ENCODE data around the gene KANK2.
"Not testable (repeated sequence)": the region's sequence is repeated elsewhere in the genome, so short reads cannot be mapped to it uniquely, and the experiment has no call there.

KANK2 gene

DNA sequence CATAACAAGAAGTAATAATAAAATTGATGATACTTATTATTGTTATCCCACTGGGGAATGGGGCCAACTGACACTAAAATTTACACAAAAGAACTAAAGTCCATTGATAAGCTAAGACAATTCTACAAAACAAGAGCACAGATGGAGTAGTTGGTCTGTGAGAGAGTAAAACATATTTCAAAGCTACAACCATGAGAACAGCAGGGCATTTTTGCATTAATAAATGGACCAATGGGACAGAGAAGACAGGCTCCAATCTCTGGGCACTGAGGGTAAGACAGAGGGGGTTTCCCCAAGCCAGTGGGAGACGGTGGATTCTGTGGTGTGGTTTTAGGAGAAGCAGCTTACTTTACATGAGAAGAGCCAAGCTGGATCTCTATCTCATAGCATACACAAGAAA lies 14.4 kb downstream of the KANK2 start:
- H3K4me1 ChIP-seq (ENCODE audit: control insufficient read depth, insufficient read depth, low read length, unreplicated experiment), result peaks cover 20% of the 10 kb centered on the region

GRCh38 chr19:11181488-11181887 lies 15.9 kb downstream of the KANK2 start:
- no peak overlapping the region for H3K27ac ChIP-seq (ENCODE audit: low read depth, low read length)
- H3K27me3 ChIP-seq (ENCODE audit: insufficient read depth, low read length), result no peaks in the 10 kb centered on the region
- H3K79me2 ChIP-seq (ENCODE audit: control insufficient read depth, insufficient read depth, low read length, unreplicated experiment), result peaks cover 15% of the 10 kb centered on the region
- H3K4me3 ChIP-seq (ENCODE audit: low read depth, low read length), result no peak overlapping the region
- H3K4me1 ChIP-seq (ENCODE audit: control insufficient read depth, insufficient read depth, low read length, unreplicated experiment), result peaks cover 20% of the 10 kb centered on the region
- no peak overlapping the region for H2AFZ ChIP-seq (ENCODE audit: low read length, unreplicated experiment)
- peaks cover 12% of the 10 kb centered on the region for H3K36me3 ChIP-seq (ENCODE audit: insufficient read depth, low read length)

More for the DNA sequence above, 14.4 kb downstream of the KANK2 start:
- Histone ChIP-seq H3K4me3 (ENCODE audit: low read depth, low read length) (no peak overlapping the region), H3K27me3 (ENCODE audit: insufficient read depth, low read length) (no peaks in the 10 kb centered on the region), H3K79me2 (ENCODE audit: control insufficient read depth, insufficient read depth, low read length, unreplicated experiment) (peaks cover 24% of the 10 kb centered on the region), H3K27ac (ENCODE audit: low read depth, low read length) (no peak overlapping the region), H3K36me3 (ENCODE audit: insufficient read depth, low read length) (peaks cover 15% of the 10 kb centered on the region), H2AFZ (ENCODE audit: low read length, unreplicated experiment) (no peak overlapping the region)

- H3K27ac ChIP-seq (ENCODE audit: low read depth, low read length), result not testable (repeated sequence)
- H3K36me3 ChIP-seq (ENCODE audit: insufficient read depth, low read length), result peaks cover 12% of the 10 kb centered on the region
Measured at GRCh38 chr19:11180975-11181374, 16.4 kb downstream of the KANK2 start.

GRCh38 chr19:11180346-11180745 lies 17.0 kb downstream of the KANK2 start:
- H3K4me1 ChIP-seq (ENCODE audit: control insufficient read depth, insufficient read depth, low read length, unreplicated experiment), result peaks cover 20% of the 10 kb centered on the region

More at GRCh38 chr19:11180975-11181374, 16.4 kb downstream of the KANK2 start:
- Histone ChIP-seq H3K79me2 (ENCODE audit: control insufficient read depth, insufficient read depth, low read length, unreplicated experiment) (peaks cover 15% of the 10 kb centered on the region), H3K4me1 (ENCODE audit: control insufficient read depth, insufficient read depth, low read length, unreplicated experiment) (peaks cover 20% of the 10 kb centered on the region)
- H3K4me3 ChIP-seq (ENCODE audit: low read depth, low read length); H2AFZ ChIP-seq (ENCODE audit: low read length, unreplicated experiment); H3K27me3 ChIP-seq (ENCODE audit: insufficient read depth, low read length): not testable (repeated sequence)

GRCh38 chr19:11179716-11180297 lies 17.5 kb downstream of the KANK2 start:
- peak overlapping the region; percentile 8; the same call in 1 of the 2 replicates for H3K27ac ChIP-seq (ENCODE audit: low read depth, low read length)
- no peaks in the 10 kb centered on the region for H3K27me3 ChIP-seq (ENCODE audit: insufficient read depth, low read length)
- H2AFZ ChIP-seq (ENCODE audit: low read length, unreplicated experiment), result no peak overlapping the region
- peaks cover 9% of the 10 kb centered on the region for H3K36me3 ChIP-seq (ENCODE audit: insufficient read depth, low read length)
- no peak overlapping the region for H3K4me3 ChIP-seq (ENCODE audit: low read depth, low read length)
- H3K79me2 ChIP-seq (ENCODE audit: control insufficient read depth, insufficient read depth, low read length, unreplicated experiment), result peaks cover 15% of the 10 kb centered on the region
- peaks cover 20% of the 10 kb centered on the region for H3K4me1 ChIP-seq (ENCODE audit: control insufficient read depth, insufficient read depth, low read length, unreplicated experiment)

More at GRCh38 chr19:11180346-11180745, 17.0 kb downstream of the KANK2 start:
- Histone ChIP-seq H2AFZ (ENCODE audit: low read length, unreplicated experiment) (no peak overlapping the region), H3K79me2 (ENCODE audit: control insufficient read depth, insufficient read depth, low read length, unreplicated experiment) (peaks cover 15% of the 10 kb centered on the region), H3K27me3 (ENCODE audit: insufficient read depth, low read length) (no peaks in the 10 kb centered on the region), H3K36me3 (ENCODE audit: insufficient read depth, low read length) (peaks cover 9% of the 10 kb centered on the region), H3K4me3 (ENCODE audit: low read depth, low read length) (no peak overlapping the region), H3K27ac (ENCODE audit: low read depth, low read length) (peak overlapping the region; percentile 7; the same call in 1 of the 2 replicates)

GRCh38 chr19:11179145-11179465 lies 18.2 kb downstream of the KANK2 start:
- H3K4me3 ChIP-seq (ENCODE audit: low read depth, low read length); H2AFZ ChIP-seq (ENCODE audit: low read length, unreplicated experiment); H3K27me3 ChIP-seq (ENCODE audit: insufficient read depth, low read length); H3K36me3 ChIP-seq (ENCODE audit: insufficient read depth, low read length): not testable (repeated sequence)
- peaks cover 20% of the 10 kb centered on the region for H3K4me1 ChIP-seq (ENCODE audit: control insufficient read depth, insufficient read depth, low read length, unreplicated experiment)
- H3K79me2 ChIP-seq (ENCODE audit: control insufficient read depth, insufficient read depth, low read length, unreplicated experiment), result peaks cover 15% of the 10 kb centered on the region
- peak overlapping the region; percentile 58; the same call in 1 of the 2 replicates for H3K27ac ChIP-seq (ENCODE audit: low read depth, low read length)

DNA sequence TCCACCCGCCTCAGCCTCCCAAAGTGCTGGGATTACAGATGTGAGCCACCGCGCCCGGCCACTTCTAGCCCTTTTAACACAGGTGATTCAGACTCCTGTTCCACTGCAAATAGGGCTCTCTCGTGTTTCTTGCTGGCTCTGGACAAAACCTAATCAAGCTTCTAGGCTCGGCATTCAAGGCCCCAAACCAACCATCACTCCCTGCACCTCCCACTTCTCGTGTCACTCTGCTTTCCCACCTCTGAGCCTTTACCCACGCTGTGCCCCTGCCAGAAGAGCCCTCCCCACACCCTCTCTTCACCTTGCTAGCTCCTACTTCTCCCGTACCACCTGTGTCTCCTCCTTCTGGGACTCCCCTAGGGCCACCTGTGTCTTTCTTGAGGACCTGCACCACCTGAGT lies 19.8 kb downstream of the KANK2 start:
- Histone ChIP-seq H3K79me2 (ENCODE audit: control insufficient read depth, insufficient read depth, low read length, unreplicated experiment) (peaks cover 9% of the 10 kb centered on the region), H3K27ac (ENCODE audit: low read depth, low read length) (no peak overlapping the region), H2AFZ (ENCODE audit: low read length, unreplicated experiment) (no peak overlapping the region), H3K4me1 (ENCODE audit: control insufficient read depth, insufficient read depth, low read length, unreplicated experiment) (peaks cover 20% of the 10 kb centered on the region), H3K36me3 (ENCODE audit: insufficient read depth, low read length) (peaks cover 6% of the 10 kb centered on the region), H3K4me3 (ENCODE audit: low read depth, low read length) (no peak overlapping the region), H3K27me3 (ENCODE audit: insufficient read depth, low read length) (no peaks in the 10 kb centered on the region)

DNA sequence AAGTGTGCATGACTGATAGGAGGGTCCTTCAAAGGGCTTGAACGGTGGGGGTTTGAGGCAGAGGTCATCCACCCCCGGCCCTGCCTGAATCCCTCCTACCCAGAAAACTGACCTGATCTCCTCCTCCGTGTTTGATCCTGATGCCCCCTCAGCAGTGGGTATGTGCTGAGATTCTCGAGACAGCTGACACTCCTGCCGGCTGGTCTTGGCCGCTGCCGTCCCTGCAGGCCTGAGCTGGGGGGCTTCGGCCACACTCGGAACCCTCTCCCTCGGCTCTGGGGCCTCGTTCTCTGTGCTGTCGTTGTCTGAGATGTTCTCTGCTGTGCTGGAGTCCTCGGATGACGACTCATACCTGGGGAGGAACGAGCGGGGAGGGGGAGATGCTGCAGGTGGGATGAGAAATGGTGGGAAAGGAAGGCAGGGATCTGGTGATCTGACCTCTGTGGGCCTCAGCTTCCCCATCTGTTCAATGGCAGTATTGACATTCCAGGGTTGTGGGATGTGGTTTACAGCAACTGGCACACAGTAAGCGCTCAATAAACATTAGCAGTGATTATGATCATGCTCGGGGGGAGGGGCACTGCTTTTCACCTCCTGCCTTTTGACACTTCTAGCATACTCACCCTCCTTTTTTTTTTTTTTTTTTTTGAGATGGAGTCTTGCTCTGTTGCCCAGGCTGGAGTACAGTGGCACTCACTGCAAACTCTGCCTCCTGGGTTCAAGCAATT lies 20.7 kb downstream of the KANK2 start:
- Histone ChIP-seq H3K36me3 (ENCODE audit: insufficient read depth, low read length) (peaks cover 6% of the 10 kb centered on the region), H3K4me3 (ENCODE audit: low read depth, low read length) (no peak overlapping the region), H3K27me3 (ENCODE audit: insufficient read depth, low read length) (no peaks in the 10 kb centered on the region), H3K27ac (ENCODE audit: low read depth, low read length) (no peak overlapping the region), H2AFZ (ENCODE audit: low read length, unreplicated experiment) (no peak overlapping the region), H3K4me1 (ENCODE audit: control insufficient read depth, insufficient read depth, low read length, unreplicated experiment) (peaks cover 20% of the 10 kb centered on the region), H3K79me2 (ENCODE audit: control insufficient read depth, insufficient read depth, low read length, unreplicated experiment) (peaks cover 9% of the 10 kb centered on the region)

GRCh38 chr19:11175920-11176319 lies 21.4 kb downstream of the KANK2 start:
- Histone ChIP-seq H3K27me3 (ENCODE audit: insufficient read depth, low read length) (no peaks in the 10 kb centered on the region), H3K27ac (ENCODE audit: low read depth, low read length) (no peak overlapping the region), H3K36me3 (ENCODE audit: insufficient read depth, low read length) (peaks cover 6% of the 10 kb centered on the region), H2AFZ (ENCODE audit: low read length, unreplicated experiment) (no peak overlapping the region), H3K79me2 (ENCODE audit: control insufficient read depth, insufficient read depth, low read length, unreplicated experiment) (peaks cover 9% of the 10 kb centered on the region), H3K4me1 (ENCODE audit: control insufficient read depth, insufficient read depth, low read length, unreplicated experiment) (peaks cover 20% of the 10 kb centered on the region), H3K4me3 (ENCODE audit: low read depth, low read length) (no peak overlapping the region)

DNA sequence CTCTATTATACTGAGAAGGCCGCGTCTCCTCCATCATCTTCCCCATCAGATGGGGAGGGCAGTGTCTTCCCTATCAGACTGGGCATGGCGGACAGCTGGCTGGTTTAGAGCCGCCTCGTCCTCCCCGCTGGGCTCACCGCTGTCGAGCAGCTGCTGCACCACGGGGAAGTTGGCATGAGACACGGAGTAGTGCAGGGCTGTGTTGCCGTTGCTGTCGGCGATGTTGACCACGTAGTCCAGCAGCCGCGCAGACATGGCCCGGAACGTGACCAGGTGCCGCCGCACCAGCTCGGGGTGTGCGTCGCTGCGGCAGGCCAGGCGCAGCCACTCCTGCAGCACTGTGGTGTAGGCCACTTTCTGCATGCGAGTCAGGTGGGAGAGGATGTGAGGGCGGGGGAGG lies 23.0 kb downstream of the KANK2 start:
- no peak overlapping the region for H3K4me3 ChIP-seq (ENCODE audit: low read depth, low read length)
- peaks cover 11% of the 10 kb centered on the region; the same call in 1 of the 2 replicates for H3K36me3 ChIP-seq (ENCODE audit: insufficient read depth, low read length)
- H3K79me2 ChIP-seq (ENCODE audit: control insufficient read depth, insufficient read depth, low read length, unreplicated experiment), result no peaks in the 10 kb centered on the region
- no peaks in the 10 kb centered on the region for H3K27me3 ChIP-seq (ENCODE audit: insufficient read depth, low read length)
- no peak overlapping the region for H3K27ac ChIP-seq (ENCODE audit: low read depth, low read length)
- no peak overlapping the region for H2AFZ ChIP-seq (ENCODE audit: low read length, unreplicated experiment)
- peaks cover 12% of the 10 kb centered on the region for H3K4me1 ChIP-seq (ENCODE audit: control insufficient read depth, insufficient read depth, low read length, unreplicated experiment)

Measured in ACC112 (cell line).